Endothelial cell of umbilical vein (primary cell): Measurements from ENCODE around the gene RAB38. TPM values are rescaled to one million over a fixed set of nuclear protein-coding genes. Genes with fewer than 3 reads are reported as not detected.

Experiments
- BruUV-seq: library from RNA; stranded (reverse); fragments of 400-500 nt; replicated peaks from 2 replicates; lab custom pipeline; 2021; lab: Mats Ljungman, UMichigan
- CTCF ChIA-PET: fragments of 300-600, 350-600 bp; sonication (Branson Sonifier 250); formaldehyde crosslinking; loops from one replicate; lab custom pipeline; 2021; ENCODE audit warnings: antibody characterized with exemption, inconsistent platforms; lab: Charles Lee
- POLR2A ChIA-PET: fragments of 300-600, 350-600 bp; sonication (Branson Sonifier 250); formaldehyde crosslinking; loops from one replicate; lab custom pipeline; 2021; ENCODE audit warnings: antibody characterized with exemption, inconsistent platforms; lab: Charles Lee
- DNase-seq: peaks from one replicate; pipeline ENCODE4 v3.0.0-alpha.2; 2011; ENCODE audit warnings: low read depth, low spot score
- FAIRE-seq: peaks from 2 replicates; lab custom pipeline; 2011; peaks lifted over from hg19 to GRCh38; lab: Jason Lieb, UNC
- H2AFZ ChIP-seq: 2 replicates; pipeline ENCODE4 v1.6.0; 2012; ENCODE audit warnings: low read depth, low read length, control low read depth, inconsistent platforms
- H3K27ac ChIP-seq: 2 replicates; pipeline ENCODE4 v1.5.1; 2011; ENCODE audit warnings: low read depth, mild to moderate bottlenecking, control low read depth, low read length, moderate library complexity; ENCODE audit not compliant: insufficient read depth
- H3K27me3 ChIP-seq, 2 experiments: 2 replicates each; pipeline versions ENCODE4 v1.6.0 to v1.6.1; 2011; ENCODE audit warnings: low read length in 2 of 2, mixed read lengths in 1 of 2; ENCODE audit not compliant: control insufficient read depth in 2 of 2, insufficient read depth in 2 of 2
- H3K36me3 ChIP-seq, 2 experiments: 2 replicates in 1 of 2; 3 replicates in 1 of 2; pipeline ENCODE4 v1.5.1; 2011; ENCODE audit warnings: low read length in 2 of 2, mild to moderate bottlenecking in 1 of 2, moderate library complexity in 1 of 2; ENCODE audit not compliant: control insufficient read depth in 2 of 2, insufficient read depth in 2 of 2; ENCODE audit errors: extremely low read depth in 1 of 2
- H3K4me1 ChIP-seq: 3 replicates; pipeline ENCODE4 v1.5.1; 2011; ENCODE audit warnings: mild to moderate bottlenecking, low read length; ENCODE audit not compliant: control insufficient read depth, insufficient read depth; ENCODE audit errors: extremely low read depth
- H3K4me2 ChIP-seq: 2 replicates; pipeline ENCODE4 v1.6.1; 2011; ENCODE audit warnings: low read length, control low read depth, mixed read lengths; ENCODE audit not compliant: insufficient read depth
- H3K4me3 ChIP-seq, 3 experiments: fragments of 200-600 bp in 1 of 3; sonication (generic), shearing (Covaris generic) in 1 of 3; replicated peaks in 1 of 3; 2 replicates each; pipeline ENCODE4 v1.5.1; 2011 to 2016; ENCODE audit warnings: control low read depth in 3 of 3, low read length in 3 of 3, mild to moderate bottlenecking in 2 of 3, inconsistent platforms in 1 of 3, low read depth in 1 of 3, moderate library complexity in 1 of 3; ENCODE audit not compliant: insufficient read depth in 1 of 3
- H3K79me2 ChIP-seq: 2 replicates; pipeline ENCODE4 v1.6.0; 2012; ENCODE audit warnings: low read length, inconsistent platforms; ENCODE audit not compliant: control insufficient read depth, insufficient read depth
- H3K9ac ChIP-seq: replicated peaks from 2 replicates; pipeline ENCODE3; 2011; ENCODE audit warnings: low read length, control low read depth; ENCODE audit not compliant: insufficient read depth; ENCODE audit errors: extremely low read depth
- H3K9me1 ChIP-seq: replicated peaks from 3 replicates; pipeline ENCODE4 v1.6.0; 2011; ENCODE audit warnings: mild to moderate bottlenecking, low read length; ENCODE audit not compliant: control insufficient read depth, insufficient read depth; ENCODE audit errors: extremely low read depth
- H3K9me3 ChIP-seq: replicated peaks from 2 replicates; pipeline ENCODE4 v1.5.1; 2012; ENCODE audit warnings: low read length, inconsistent platforms; ENCODE audit not compliant: control insufficient read depth, insufficient read depth
- H4K20me1 ChIP-seq: replicated peaks from 2 replicates; pipeline ENCODE3; 2011; ENCODE audit warnings: mild to moderate bottlenecking, low read length; ENCODE audit not compliant: control insufficient read depth, insufficient read depth; ENCODE audit errors: extremely low read depth
- EZH2 ChIP-seq: IDR thresholded peaks from 2 replicates; pipeline ENCODE4 v1.6.1; 2012; ENCODE audit warnings: borderline replicate concordance, low read depth, mild to moderate bottlenecking, moderate library complexity, low read length, inconsistent platforms; ENCODE audit not compliant: severe bottlenecking
- FOS ChIP-seq: IDR thresholded peaks from 2 replicates; pipeline ENCODE4 v1.6.1; 2011; ENCODE audit warnings: mild to moderate bottlenecking, low read length, moderate library complexity, borderline replicate concordance; ENCODE audit not compliant: insufficient read depth
- GATA2 ChIP-seq: IDR thresholded peaks from 2 replicates; pipeline ENCODE4 v1.7.0; 2011; ENCODE audit warnings: low read depth, mild to moderate bottlenecking, moderate library complexity, mixed read lengths, low read length; ENCODE audit not compliant: insufficient read length, insufficient read depth
- JUN ChIP-seq: IDR thresholded peaks from 2 replicates; pipeline ENCODE4 v1.6.1; 2011; ENCODE audit warnings: borderline replicate concordance, low read depth; ENCODE audit not compliant: insufficient read length, insufficient read depth
- MYC ChIP-seq: IDR thresholded peaks from one replicate; pipeline ENCODE4 v1.6.1; 2011; ENCODE audit warnings: mild to moderate bottlenecking, low read depth, low read length
- dilution Hi-C: fragments of 300-500 bp; cut with MboI; formaldehyde crosslinking; loops from one replicate; pipeline ENCODE4 v1.15.0; 2019; ENCODE audit warnings: low sequenced_read_pairs; ENCODE audit not compliant: extremely low pct_ligation_motif_present
- intact Hi-C: fragments of 100-400 bp; cut with micrococcal nuclease; formaldehyde crosslinking; loops from one replicate; pipeline ENCODE4 v1.10.0; 2022
- polyA plus RNA-seq, 4 experiments: library from polyadenylated mRNA; depleted of rRNA in 3 of 4; stranded (reverse) in 3 of 4; unstranded in 1 of 4; fragments of >200 nt; gene quantifications; 2 replicates each; pipeline versions ENCODE4 v1.2.1 to v1.2.3, GENCODE V29; 2011 to 2012; ENCODE audit warnings: missing spikeins in 1 of 4
- total RNA-seq: library from RNA; stranded (reverse); gene quantifications from 2 replicates; pipeline ENCODE4 v1.2.3, GENCODE V29; 2021
- TF ChIP-seq, protein P1 (sequence below): IDR thresholded peaks from 2 replicates; pipeline ENCODE4 v1.6.1; 2011; ENCODE audit not compliant: insufficient read depth, insufficient read length

Gene RAB38
- total and polyA plus RNA-seq, 2 donors (not counting 3 experiments of a cell fraction or from before 2014, with no cell fraction given) = 3.0 to 3.6 TPM

DNA sequence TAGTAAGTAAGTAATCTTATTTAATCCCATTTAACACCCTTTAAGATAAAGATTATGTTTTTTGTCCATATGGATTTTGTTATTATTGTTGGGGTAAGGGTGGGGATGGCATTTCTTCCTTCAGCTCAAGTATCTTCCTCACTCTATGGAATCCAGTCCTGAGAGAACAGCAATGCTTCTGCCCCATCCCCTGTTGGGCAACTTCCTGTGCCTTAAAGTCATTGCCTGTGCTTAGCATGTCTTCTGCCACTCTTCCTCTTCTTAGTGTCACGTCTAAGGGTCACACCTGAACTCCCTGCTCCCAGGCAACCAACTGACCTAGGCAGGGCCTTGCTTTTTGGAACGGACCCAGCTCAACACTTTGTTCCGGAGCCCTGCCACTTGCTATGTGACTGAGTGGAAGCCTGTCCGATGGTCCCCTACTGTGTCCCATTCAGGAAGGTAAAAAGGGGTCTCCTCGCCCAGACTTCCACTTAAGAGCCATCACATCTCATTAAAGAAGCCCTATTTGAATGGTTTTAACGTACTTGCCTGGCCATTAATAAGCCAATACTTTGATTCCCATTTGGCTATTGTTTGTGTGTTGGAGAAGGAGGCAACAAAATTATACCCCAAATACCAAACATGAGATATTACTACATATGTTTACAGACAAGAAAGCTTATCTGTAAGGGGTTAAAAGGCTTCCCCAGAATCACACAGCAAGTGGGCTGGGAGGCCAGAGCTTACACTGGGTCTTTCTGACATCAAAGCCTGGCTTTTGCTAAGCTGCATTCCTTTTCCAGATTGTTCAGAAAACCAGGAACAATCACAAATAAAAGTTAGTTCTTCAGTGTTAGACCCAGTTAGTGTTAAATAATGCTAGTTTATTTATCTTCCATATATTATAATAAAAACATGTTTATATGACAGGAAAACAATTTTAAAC, 59.2 kb downstream of the RAB38 start:
- H3K27me3 ChIP-seq = no peaks in the 10 kb centered on the region
- no peaks in the 10 kb centered on the region for H3K36me3 ChIP-seq
- no peaks in the 10 kb centered on the region for H4K20me1 ChIP-seq
- no peaks in the 10 kb centered on the region for H3K9me3 ChIP-seq
- H3K4me1 ChIP-seq = no peaks in the 10 kb centered on the region
- no peak overlapping the region for H3K4me3 ChIP-seq
- no peaks in the 10 kb centered on the region for H3K79me2 ChIP-seq
- H2AFZ ChIP-seq = no peak overlapping the region
- H3K9me1 ChIP-seq = peaks cover 4% of the 10 kb centered on the region
- H3K4me2 ChIP-seq = no peak overlapping the region
- BruUV-seq = no TSS peak
- intact Hi-C loops (no loop called here), dilution Hi-C loops (no loop called here)
- TF ChIP-seq JUN (no peak), EZH2 (no peak), MYC (no peak), GATA2 (no peak), FOS (no peak)
- TF ChIP-seq, protein P1, sequence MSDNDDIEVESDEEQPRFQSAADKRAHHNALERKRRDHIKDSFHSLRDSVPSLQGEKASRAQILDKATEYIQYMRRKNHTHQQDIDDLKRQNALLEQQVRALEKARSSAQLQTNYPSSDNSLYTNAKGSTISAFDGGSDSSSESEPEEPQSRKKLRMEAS = no peak
- H3K27ac ChIP-seq = no peak overlapping the region
- ChIA-PET CTCF (interaction anchor here (0.9 kb wide), 1 partner anchor 10 kb away, joined by 3 read pairs; no protein-coding TSS in a partner anchor), POLR2A (no interaction called here)
- DNase-seq (no peak), FAIRE-seq (no peak)
- no peak overlapping the region for H3K9ac ChIP-seq
